NCI-H2107 treated with DMSO at 0.1 percent for 48 hours (cell line): Measurements from ENCODE around the gene BRSK2.
"Not testable (repeated sequence)": the region's sequence is repeated elsewhere in the genome, so short reads cannot be mapped to it uniquely, and the experiment has no call there.

Source experiments
- DNase-seq: peaks from one replicate; lab custom pipeline; 2025; ENCODE audit not compliant: unreplicated experiment; lab: John Stamatoyannopoulos, UW

Gene BRSK2

DNA sequence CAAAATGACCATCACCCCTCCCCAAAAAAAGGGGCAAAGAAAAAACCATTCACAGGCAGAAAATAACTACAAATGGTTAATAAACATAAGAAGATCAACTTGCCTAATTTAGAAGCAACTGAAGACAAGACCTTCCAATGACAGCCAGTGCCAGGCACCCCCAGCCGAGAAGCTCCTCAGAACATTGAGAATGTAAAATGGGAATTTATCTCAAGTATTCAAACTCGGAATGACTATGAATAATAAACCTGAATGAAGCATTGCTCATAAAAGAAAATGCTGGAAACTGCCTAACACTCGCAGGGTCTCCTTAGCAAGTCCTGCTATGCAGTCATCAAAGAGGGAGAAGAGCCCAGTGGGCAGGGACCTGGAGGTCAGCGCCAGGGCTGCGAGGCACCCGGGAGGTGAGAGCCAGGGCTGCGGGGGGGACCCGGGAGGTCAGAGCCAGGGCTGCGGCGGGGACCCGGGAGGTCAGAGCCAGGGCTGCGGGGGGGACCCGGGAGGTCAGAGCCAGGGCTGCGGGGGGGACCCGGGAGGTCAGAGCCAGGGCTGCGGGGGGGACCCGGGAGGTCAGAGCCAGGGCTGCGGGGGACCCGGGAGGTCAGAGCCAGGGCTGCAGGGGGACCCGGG is 120.0 kb downstream of the BRSK2 start:
- DNase-seq, result no peak

DNA sequence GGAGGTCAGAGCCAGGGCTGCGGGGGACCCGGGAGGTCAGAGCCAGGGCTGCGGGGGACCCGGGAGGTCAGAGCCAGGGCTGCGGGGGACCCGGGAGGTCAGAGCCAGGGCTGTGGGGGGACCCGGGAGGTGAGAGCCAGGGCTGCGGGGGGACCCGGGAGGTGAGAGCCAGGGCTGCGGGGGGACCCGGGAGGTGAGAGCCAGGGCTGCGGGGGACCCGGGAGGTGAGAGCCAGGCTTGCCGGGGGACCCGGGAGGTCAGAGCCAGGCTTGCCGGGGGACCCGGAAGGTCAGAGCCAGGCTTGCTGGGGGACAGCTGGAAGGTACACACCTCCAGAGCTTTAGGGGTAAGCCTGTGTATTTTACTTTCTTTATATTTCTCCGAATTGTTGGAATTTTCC is 120.6 kb downstream of the BRSK2 start:
- not testable (repeated sequence) for DNase-seq

DNA sequence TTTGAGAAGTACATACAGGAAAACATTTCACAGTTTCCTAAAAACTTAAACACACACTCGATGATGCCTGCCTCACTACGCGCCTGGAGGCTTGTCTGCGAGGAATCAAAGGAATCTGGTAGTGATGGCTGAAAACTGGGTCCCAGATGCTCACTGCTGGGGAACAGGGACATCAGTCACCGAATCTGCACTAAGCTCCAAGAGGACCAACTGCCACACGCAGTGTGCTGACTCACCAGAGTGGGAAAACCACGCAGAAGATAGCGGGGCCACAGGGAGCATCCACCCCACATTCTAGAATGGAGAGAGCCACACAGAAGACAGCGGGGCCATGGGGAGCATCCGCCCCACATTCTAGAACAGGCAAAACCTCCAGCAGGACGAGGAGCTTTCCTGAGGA is 121.2 kb downstream of the BRSK2 start:
- no peak for DNase-seq

DNA sequence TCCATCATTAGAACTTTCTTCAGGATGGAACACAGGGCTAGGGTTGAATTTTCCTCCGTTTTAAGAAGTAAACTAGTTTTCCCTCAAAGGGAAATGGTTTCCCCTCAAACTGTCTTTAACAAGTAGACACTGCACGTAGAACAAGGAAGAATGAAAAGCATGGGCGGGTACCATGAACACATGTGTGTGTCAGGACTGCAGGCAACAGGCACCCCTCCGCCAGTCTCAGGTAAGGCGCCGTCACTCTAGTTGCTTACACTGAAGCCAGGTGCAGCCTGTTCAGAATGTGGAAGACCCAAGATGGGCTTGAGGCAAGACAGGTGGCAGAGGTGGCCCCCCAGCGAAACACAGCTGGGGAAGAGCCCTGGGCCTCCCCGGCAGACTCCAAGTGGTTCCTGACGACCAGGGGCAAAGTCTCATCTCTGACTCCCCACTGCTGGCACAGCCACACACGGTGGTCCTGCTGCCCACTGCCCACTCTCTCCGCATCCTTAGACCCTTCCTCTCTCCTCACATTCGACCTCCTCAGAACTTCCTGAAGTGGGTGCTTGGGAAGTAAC is 122.3 kb downstream of the BRSK2 start:
- no peak for DNase-seq
